HTR-8/SVneo (cell line): ENCODE data around the gene TAPT1.

Source experiments
- DNase-seq: peaks from one replicate; pipeline ENCODE4 v3.0.0; 2011; ENCODE audit warnings: low spot score, mixed read lengths; ENCODE audit not compliant: insufficient read length
- FAIRE-seq: peaks from 2 replicates; lab custom pipeline; 2011; peaks lifted over from hg19 to GRCh38; lab: Jason Lieb, UNC

The TAPT1 gene

DNA sequence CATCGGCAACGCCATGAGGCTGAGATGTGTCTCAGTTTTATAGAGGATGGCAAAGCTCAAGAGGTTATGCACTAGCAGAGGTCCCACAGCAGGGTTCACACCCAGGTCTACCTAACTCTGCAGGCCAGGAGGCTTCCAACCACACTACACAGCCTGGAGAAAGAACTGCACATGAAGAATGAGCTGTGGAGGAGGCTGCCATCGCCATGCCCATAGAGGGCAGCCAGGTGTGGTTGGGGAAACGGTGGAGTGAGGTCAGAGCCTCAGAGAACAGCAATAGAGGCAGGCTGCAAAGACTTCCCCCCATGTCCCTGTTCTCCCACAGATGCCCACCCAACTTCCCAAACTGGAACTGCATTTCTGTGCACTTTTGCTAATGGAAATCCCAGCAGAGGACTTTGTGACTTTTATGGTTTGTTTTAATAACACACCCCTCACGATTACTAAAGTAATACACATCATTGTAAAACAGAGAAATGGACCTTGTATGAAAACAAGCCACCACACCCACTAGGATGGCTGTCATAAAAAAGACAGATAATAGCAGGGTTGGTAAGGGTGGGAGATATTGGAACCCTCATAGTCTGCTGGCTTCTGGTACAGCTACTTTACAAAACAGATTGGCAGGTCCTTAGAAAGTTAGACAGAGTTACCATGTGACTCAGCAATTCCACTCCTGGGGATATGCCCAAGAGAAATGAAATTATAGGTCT, 83.5 kb downstream of the TAPT1 start:
- DNase-seq, result no peak
- no peak for FAIRE-seq

DNA sequence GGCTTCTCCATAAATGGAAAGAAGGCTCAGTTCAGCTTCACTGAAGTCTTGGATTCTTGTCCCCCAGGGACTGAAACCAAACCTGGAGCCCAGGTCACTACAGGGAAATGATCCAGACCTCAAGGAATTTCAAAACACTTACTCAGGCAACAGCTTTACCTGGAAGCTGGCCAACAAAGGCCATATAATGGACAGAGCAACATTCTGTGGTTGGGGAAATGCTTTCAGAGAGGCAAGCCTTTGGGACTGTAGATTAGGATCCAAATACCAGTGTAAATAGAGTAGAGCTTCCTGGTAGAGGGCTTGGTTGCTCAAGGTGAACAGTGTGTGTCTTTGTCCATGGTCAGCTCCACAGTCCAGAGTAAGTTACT, 85.4 kb downstream of the TAPT1 start:
- DNase-seq (peak; percentile 55), FAIRE-seq (peak; percentile 28)

DNA sequence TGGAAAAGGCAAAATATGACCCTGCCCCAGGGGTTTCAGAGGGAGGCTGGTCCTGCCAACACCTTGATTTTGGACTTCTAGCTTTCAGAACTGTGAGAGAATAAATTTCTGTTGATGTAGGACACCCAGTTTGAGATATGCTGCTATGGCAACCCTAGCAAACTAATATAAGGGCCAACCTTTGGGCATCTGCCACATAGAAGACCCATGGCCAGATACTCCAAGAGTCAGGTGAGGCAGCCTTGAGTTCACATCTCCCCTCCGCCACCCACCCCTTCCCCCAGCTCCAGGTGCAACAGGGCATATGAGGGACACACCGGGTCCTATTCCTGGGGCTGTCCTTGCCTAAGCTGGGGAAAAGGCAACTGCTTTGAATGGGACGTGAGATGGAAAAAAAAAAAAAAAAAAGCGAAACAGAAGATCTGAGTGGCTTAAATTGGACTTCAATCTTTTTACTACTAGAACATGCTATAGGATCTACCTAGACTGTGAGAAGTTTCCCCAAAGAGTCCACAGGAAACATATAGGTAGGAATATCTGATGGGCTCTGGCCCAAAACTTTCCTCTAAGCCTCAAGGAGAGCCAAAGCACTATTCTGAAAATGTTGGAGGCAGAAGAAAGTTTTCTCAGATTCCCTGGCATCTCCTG, 85.9 kb downstream of the TAPT1 start:
- FAIRE-seq (no peak), DNase-seq (no peak)

DNA sequence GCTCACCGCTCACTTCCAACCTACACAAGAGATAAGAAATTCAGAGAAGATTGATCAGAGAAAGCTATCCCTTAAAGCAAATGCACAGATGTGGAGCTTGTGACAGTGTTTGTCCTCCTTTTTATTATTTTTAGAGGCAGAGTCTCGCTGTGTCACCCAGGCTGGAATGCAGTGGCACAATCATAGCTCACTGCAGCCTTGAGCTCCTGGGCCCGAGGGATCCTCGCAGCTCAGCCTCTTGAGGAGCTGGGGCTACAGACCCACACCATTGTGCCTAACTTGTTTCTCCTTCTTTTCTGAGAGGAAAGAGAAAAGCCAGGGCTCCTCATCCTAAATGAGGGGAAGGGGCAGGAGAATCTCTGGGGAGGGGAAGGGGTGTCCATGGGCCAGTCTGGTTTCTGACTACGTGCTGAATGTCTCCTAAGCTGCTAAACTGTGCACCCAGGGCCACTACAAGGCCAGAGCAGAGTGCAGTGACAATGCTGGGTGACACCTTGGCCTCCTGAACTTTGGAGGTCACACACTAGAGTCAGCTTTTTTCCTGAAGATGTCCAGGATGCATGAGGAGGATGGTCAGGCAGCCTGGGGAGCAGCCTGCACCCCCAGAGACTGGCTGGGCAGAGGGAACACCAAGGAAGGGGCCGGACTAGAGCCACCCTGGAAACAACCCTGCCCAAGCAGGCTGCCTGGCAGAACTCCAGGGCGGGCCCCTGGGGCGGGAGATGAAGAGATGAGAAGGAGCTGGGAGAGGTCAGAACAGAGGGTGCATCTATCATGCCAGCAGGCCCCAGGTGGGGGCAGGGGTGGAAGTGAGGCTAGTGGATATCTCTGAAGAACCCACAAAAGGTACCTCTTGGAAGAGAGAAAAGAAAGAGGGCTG, 87.0 kb downstream of the TAPT1 start:
- DNase-seq (no peak), FAIRE-seq (no peak)

DNA sequence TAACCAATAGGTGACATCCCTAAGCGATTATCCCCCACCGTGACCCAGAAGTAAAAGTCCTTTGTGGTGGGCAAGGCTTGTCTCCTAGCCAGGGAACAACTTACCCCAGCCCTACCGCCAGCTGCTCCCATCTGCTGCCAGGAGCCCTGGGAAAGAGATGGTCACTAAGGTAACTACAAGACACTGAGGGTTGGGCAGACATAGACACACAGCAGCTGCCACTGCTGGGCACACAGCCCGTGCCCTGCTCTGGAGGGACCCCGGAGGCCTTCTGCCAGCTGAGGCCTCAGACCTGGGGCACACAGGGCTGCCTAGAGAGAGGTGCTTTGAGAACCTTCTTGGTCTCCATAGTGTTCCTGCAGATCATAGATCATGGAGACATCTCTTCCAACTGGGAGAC, 89.4 kb downstream of the TAPT1 start:
- DNase-seq (no peak), FAIRE-seq (no peak)

DNA sequence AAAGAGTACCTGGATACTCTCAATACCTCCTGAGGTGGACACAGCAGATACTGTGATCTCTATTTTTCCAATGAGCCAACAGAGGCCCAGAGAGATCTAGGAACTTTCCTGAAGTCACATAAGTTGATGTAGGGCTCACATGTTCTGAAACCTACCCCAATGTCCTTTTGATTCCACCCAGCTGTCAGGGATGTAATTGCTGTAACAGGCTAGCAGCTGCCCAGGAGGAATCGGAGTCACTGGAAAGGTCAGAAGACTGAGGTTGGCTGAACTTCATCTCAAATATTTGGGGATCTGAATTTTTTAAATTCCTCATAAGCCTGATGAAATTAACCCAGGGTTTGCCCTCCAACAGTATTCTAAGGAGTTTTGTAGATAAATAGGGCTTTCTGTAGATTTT, 90.0 kb downstream of the TAPT1 start:
- FAIRE-seq, result no peak
- no peak for DNase-seq

DNA sequence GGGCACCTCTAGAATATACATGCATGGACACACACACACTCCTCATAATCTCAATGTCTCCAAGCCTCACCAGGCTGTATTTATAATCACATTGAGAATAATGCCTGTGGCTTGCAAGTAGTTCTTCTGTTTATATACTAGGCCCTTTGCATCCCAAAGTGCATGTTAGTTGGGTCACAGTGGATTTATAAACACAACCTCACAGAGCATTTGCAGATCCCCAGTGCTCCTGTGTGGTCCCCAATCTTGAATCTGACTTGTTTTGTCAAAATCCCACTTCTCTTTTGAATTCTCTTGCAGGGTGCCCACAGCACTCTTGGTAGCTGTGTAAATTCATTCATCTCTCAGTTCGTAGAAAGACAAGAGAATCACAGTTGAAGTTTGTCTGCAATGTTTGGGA, 92.9 kb downstream of the TAPT1 start:
- no peak for FAIRE-seq

DNA sequence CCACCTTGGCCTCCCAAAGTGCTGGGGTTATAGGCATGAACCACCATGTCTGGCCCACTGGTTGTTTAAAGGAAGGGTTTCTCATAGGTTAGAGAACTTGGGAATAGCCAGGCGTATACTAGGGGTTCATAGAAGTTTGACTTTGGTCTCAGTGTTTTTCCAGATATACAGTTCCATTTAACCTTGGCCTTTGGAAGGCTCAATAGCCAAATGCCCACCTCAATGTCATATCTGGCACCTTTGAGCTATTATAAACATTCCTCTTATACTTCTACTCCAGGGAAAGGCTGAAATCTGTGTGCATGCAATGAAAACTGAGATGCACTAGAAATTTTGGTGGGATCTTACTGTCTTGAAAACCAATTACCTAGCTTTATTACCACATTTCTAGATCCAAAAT, 95.0 kb downstream of the TAPT1 start:
- FAIRE-seq (no peak), DNase-seq (no peak)

More for the DNA sequence above, 92.9 kb downstream of the TAPT1 start:
- no peak for DNase-seq

DNA sequence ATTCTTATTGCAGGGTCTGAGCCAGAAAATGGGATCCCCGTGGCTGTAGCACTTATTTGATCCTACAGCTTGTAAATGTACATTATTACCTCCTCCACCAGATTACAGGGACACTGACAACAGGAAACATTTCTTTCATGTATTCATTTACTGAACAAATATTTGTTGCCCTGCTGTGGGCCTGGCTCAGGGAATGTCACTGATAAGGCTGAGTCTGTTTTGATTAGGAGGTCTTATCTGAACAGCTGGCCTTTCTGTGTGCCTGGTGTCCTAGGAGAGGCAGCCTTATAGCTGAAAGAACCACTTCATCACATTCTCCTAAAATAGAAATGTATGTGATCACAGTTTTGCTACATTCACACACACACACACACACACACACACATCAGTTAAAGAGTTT, 96.9 kb downstream of the TAPT1 start:
- DNase-seq, result no peak
- no peak for FAIRE-seq

DNA sequence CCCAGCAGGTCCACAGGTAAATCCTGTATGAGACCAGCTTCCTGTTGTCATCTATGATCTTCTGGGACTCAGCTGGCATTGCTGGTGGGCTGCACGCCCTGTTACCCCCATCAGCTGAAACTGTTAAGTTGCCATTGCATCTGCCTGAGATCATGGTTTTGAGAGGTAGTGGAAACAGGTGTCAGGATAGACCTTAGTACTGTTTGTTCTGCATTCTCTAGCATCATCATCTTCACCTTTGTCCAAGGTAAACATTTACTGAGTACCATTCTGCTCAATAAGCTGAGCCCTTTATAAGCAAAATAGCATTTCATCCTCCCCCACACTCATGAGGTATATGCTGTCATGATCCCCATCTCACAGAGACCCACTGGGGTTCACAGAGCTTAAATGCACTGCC, 99.6 kb downstream of the TAPT1 start:
- FAIRE-seq (no peak), DNase-seq (no peak)

DNA sequence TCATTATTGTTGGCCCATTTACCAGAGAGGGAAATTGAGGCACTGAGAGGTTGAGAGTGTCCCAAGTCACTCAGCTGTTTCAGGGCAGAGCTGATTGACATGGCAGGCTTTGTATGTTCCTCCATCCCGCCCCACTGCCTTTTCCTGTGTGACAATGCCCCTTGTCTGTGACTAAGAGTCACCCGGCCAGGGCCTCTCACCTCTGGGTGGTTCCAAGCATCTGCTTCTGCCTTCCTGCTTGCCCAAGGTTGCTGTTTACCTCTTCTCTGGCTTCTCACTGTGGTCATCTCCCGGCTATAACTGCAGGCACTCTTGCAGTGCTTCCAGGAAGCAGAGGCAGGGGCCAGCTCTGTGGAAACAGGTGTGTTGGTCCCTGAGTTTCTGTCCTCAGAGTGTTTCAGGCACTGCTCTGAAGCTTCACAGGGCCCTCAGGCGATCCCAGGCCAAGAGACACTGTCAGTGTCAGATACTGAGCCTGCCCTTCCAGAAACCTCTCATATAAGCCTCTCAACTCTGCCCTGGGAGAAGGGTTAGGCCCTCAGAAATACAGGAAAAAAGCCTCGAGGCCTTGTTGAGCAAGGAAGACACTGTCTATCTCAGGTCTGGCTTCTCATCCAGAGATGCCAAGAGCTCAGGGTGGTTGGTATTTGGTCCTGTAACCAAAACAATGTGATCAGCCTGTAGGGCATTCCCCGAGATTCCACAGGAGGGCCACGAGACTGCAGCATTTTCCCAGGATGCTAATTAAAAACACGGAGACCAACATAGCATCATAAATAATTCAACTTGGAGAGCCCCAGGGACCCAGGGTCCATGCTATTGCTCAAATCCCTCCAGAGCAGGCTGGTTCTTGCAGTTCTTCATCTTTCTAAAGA, 100.5 kb downstream of the TAPT1 start:
- no peak for FAIRE-seq
- no peak for DNase-seq

DNA sequence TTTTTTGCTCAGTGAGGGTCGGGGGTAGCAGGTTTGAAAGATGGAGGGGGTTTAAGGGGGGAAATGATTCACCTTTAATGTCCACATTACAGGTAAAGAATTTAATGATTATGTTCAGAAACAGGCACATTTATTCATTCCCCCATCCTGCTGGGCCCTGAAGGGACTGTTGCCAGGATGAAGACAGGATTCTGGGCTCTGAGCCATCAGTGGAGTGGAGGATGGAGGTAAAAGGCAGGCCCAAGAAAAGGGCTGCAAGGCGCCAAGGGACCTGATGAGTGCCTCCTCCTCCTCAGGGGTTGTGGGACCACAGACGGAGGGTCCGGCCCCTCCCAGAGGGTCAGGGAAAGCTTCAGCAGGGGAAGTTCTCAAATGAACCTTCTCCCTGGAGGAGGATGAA, 102.0 kb downstream of the TAPT1 start:
- FAIRE-seq (no peak), DNase-seq (no peak)

DNA sequence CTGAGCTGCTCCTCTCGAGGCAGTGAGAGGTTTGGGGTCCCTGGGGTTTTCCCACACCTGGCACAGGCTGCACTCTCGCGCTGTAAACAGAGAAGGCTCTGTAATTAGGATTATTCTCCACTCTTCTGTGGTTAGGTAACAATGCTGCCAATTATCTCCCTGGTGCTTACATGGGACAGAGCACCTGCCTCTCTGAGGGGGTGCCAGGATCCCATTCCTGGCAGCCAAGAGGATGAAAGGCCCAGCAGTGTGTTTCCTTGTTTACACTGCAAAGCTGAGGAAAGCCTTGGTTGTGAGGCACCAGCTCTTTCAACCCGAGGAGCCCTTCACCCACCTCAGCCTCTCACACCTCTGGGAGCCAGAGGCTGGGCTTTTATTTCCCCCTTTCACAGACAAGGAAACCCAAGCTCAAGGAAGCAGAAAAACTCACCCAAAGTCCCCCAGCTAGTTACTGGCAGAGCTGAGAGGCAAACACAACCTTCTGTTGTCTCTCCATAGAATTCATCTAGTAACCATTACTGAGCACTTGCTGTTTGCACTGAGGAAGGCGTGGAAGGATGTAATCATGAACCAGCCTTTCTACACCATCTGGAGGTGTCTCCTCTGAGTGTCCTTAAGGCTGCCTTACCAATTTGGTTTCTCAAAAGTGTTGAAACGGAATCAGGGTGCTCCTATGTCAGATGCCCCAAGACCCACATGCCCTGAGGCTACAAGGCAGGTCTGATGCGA, 102.8 kb downstream of the TAPT1 start:
- FAIRE-seq, result no peak
- no peak for DNase-seq

DNA sequence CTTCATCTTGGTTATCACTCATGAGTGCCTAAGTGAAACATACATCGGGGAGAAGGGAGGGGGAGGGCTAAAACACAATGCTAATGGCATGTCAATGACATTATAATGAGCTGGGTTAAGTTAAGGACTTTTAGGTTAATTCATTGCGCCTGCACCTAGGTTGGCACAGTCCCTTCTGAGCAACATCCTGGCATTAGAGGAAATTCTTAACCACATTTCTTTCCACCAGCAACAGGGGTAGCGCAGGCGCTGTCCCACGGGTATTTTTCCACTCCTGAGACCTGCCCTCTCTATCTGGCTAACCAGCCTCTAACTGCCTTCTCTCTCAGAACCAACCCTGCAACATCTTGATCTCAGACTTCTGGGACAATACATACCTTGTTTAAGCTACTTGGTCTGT, 103.5 kb downstream of the TAPT1 start:
- DNase-seq (no peak), FAIRE-seq (no peak)

DNA sequence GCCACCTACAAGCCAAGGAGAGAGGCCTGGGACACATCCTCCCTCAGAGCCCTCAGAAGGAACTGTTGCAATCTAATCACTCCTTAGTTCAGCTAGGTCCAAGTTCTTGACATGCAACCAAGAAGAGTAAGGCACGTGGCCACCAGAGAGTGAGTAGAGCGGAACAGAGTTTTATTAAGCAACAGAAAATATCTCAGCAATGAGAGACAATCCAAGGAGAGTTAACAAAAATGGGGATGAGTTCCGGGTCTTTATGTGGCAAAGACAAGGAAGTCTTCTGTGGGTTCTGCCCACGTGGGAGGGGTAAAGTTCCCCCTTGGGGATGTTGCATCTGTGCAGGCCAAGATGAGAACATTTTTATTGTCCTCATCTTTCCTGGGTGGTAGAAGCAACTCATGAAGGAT, 104.0 kb downstream of the TAPT1 start:
- DNase-seq, result no peak
- no peak for FAIRE-seq

DNA sequence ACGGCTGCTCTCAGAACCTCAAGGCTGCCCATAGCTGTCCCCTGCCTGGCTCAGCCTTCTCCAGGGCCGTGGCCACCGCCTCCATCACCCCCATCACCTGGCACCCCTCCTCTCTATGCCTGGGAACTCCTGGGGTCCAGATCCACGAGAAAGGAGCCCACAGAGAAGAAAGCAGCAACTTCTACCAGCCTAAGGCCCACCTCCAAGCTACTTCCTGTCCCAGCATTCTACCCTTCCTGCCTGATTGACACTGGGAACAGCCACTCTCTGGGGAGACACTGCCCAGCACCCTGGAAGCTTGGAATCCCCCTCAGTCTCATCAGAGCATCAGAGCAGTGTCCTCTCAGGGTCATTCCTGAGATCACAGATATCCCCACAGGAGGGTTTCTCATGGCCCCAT, 105.6 kb downstream of the TAPT1 start:
- DNase-seq (no peak), FAIRE-seq (no peak)

DNA sequence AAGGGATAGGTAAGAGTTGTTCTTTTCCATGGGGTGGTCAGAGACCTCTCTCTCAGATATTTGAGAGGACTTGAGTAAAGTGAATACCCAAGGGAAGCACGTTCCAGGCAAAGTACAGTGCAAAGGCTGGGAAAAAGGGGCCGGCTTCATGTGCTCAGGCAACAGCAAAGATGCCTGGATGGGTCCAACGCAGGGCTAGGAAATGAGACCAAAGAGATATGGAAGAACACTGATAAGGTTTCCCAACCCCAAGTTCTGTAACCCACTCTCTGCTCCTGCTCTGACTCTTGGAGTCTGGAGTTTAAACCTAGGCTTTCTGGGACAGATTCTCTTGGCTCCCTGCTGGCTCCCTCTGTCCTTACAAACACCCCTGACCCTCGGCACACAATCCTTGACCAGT, 106.3 kb downstream of the TAPT1 start:
- DNase-seq (no peak), FAIRE-seq (no peak)

DNA sequence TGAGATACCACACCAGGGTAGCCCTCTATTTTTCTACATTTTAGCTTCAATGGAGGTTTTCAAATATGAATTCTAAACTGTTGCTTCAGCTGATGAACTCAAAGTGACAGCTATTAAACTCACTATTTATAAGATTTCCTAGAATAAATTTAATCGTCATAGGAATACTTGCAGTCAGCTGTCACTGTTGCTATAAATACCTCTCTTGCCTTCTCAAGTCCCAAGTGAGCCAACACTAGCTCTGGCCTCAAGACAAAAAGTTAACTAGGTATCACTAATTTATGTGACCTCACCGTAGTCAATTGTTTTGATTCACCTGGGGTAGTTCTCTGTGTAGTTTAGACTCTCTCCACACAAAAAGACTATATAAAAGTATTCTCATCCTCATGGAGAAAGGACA, 108.2 kb downstream of the TAPT1 start:
- no peak for DNase-seq
- no peak for FAIRE-seq

DNA sequence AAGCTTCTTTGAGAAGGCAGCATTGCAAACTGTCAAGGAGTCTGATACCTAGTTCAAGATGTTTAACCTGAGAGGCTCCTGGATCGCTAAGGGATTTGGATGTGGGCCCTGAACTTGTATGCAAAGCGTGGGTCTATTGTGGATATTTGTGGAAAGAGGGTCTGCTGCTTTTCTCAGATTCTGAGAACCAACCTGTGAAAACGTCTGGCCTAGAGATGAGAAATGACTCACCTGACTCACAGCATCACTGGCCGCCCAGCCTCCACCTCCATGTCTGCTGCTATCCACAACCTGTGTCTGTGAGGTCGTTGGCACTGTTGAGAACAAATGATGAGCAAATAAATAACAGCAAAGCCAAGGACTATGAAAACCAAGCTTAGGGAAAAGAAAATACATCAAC, 109.1 kb downstream of the TAPT1 start:
- no peak for DNase-seq
- FAIRE-seq, result no peak
